GM13976 (cell line): ENCODE measurements around the gene GNG14.
A peak's percentile ranks its signal among the peaks of the same experiment; 100 is the strongest.
"Not testable (repeated sequence)": the region's sequence is repeated elsewhere in the genome, so short reads cannot be mapped to it uniquely, and the experiment has no call there.

ENCODE experiments used
- DNase-seq: peaks from one replicate; pipeline ENCODE4 v3.0.0; 2012; ENCODE audit warnings: low spot score
- CTCF ChIP-seq: IDR thresholded peaks from 2 replicates; pipeline ENCODE4 v1.5.1; 2012; ENCODE audit warnings: borderline replicate concordance, mild to moderate bottlenecking; ENCODE audit not compliant: insufficient read depth; ENCODE audit errors: extremely low read depth, missing control alignments, control extremely low read depth
- in situ Hi-C: fragments of 300-500 bp; cut with MboI; formaldehyde crosslinking; loops from one replicate; pipeline ENCODE4 v1.12.0; 2022; ENCODE audit warnings: low sequenced_read_pairs, mixed read lengths, inconsistent platforms; ENCODE audit not compliant: unreplicated experiment

GNG14 gene

GRCh38 chr19:12694641-12695040 lies 6.8 kb downstream of the GNG14 start:
- in situ Hi-C loops, result no loop called here
- no peak for DNase-seq
- TF ChIP-seq CTCF, result no peak

- in situ Hi-C loops, result no loop called here
- no peak for DNase-seq
- TF ChIP-seq CTCF, result no peak
These were observed 7.3 kb downstream of the GNG14 start for GRCh38 chr19:12695096-12695495.

GRCh38 chr19:12695514-12695913 lies 7.7 kb downstream of the GNG14 start:
- no peak for DNase-seq
- TF ChIP-seq CTCF, result no peak
- in situ Hi-C loops, result no loop called here

GRCh38 chr19:12695997-12696365 lies 8.2 kb downstream of the GNG14 start:
- TF ChIP-seq CTCF, result no peak
- in situ Hi-C loops, result no loop called here
- DNase-seq, result no peak

GRCh38 chr19:12696366-12697335 lies 8.9 kb downstream of the GNG14 start, which contains the start of gene FBXW9:
Gene FBXW9, minus strand, starts transcription at chr19:12696631. Its CDS starts 50 bp downstream, at chr19:12696581.
- peak; percentile 99 for DNase-seq
- TF ChIP-seq CTCF, result no peak
- in situ Hi-C loops, result no loop called here

GRCh38 chr19:12697425-12697824 lies 9.6 kb downstream of the GNG14 start:
- DNase-seq, in situ Hi-C loops: not testable (repeated sequence)

GRCh38 chr19:12698138-12698537 lies 10.3 kb downstream of the GNG14 start:
- no peak for DNase-seq
- no peak for TF ChIP-seq CTCF
- in situ Hi-C loops, result no loop called here
